Ishikawa (cell line): ENCODE data around the gene POP4.

Experiments used
- CEBPB ChIP-seq: IDR thresholded peaks from 2 replicates; pipeline ENCODE4 v1.6.1; 2012
- CREB1 ChIP-seq: IDR thresholded peaks from 2 replicates; pipeline ENCODE4 v1.6.1; 2012; ENCODE audit warnings: low read depth
- EGR1 ChIP-seq: IDR thresholded peaks from 2 replicates; pipeline ENCODE4 v1.6.1; 2012
- EP300 ChIP-seq: IDR thresholded peaks from 2 replicates; pipeline ENCODE4 v1.6.1; 2012; ENCODE audit warnings: borderline replicate concordance
- FOXM1 ChIP-seq: IDR thresholded peaks from 2 replicates; pipeline ENCODE4 v1.6.1; 2012; ENCODE audit warnings: low read depth, borderline replicate concordance
- NFIC ChIP-seq: IDR thresholded peaks from 2 replicates; pipeline ENCODE4 v1.6.1; 2012
- RAD21 ChIP-seq: IDR thresholded peaks from 2 replicates; pipeline ENCODE4 v1.6.1; 2012; ENCODE audit warnings: low read depth
- TAF1 ChIP-seq: IDR thresholded peaks from 2 replicates; pipeline ENCODE4 v1.6.1; 2012; ENCODE audit warnings: low read depth, mild to moderate bottlenecking
- TCF12 ChIP-seq: IDR thresholded peaks from 2 replicates; pipeline ENCODE4 v1.6.1; 2012; ENCODE audit warnings: low read depth
- TEAD4 ChIP-seq: IDR thresholded peaks from 2 replicates; pipeline ENCODE4 v1.6.1; 2012
- YY1 ChIP-seq: IDR thresholded peaks from 2 replicates; pipeline ENCODE4 v1.6.1; 2012; ENCODE audit warnings: low read depth
- ZBTB7A ChIP-seq: IDR thresholded peaks from 2 replicates; pipeline ENCODE4 v1.6.1; 2012; ENCODE audit warnings: low read depth
- TF ChIP-seq, protein P1 (sequence below): IDR thresholded peaks from 2 replicates; pipeline ENCODE4 v1.6.1; 2012
- TF ChIP-seq, protein P2 (sequence below): IDR thresholded peaks from 2 replicates; pipeline ENCODE4 v1.6.1; 2012; ENCODE audit warnings: low read depth, mild to moderate bottlenecking
- TF ChIP-seq, protein P3 (sequence below): IDR thresholded peaks from 2 replicates; pipeline ENCODE4 v1.6.1; 2012

POP4 gene

DNA sequence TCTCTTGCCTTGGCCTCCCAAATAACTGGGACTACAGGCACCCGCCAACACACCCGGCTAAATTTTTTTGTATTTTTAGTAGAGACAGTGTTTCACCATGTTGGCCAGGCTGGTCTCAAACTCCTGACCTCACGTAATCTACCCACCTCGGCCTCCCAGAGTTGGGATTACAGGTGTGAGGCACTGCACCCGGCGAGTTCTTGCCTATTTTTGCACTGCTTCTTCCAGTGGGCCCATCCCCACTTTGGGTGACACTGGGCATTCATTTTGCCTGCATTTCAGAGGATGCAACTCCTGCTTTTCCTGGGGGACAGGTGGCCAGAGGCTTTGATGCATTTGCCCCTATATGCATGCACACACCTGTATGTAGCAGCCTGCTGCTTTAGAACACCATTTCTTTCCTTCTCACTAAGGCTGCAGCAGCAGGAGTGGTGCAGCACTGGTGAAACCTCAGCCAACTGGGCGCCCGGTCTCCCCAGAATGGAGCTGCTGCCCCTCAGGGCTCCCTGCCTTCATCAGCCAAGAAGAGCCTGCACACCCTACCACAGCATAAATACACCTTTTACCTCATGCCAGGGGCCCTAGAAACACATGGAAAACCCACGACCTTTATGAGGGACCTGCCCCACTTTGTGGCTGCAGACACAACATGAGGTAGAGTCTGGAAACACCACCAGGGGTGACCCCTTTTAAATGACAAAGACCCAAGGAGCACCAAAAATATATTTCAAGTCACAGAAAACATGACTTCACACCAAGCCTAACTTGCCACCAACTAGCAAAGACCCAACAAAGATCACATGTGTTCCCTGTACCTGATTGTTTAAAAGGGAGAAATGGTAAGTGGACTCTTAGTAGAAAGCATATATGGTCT is 36.8 kb upstream of the POP4 start:
- TF ChIP-seq CEBPB (no peak), CREB1 (no peak)

DNA sequence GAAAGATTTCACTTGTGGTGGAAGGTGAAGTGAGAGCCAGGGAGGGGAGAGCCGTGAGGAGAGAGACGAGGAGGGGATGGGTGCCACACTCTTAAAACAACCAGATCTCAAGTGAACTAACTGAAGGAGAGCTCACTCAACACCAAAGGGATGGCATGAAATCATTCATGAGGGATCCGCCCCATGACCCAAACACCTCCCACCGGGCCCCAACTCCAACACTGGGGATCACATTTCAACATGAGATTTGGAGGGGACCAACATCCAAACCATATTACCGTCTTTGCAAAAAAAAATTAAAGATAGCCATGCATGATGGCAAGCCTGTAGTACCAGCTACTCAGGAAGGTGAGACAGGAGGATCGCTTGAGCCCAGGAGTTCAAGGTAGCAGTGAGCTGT is 34.9 kb upstream of the POP4 start:
- no peak for TF ChIP-seq NFIC
- TF ChIP-seq TCF12: no peak
- TF ChIP-seq TAF1: no peak
- no peak for TF ChIP-seq CREB1
- no peak for TF ChIP-seq RAD21
- no peak for TF ChIP-seq YY1
- TF ChIP-seq, protein P1, sequence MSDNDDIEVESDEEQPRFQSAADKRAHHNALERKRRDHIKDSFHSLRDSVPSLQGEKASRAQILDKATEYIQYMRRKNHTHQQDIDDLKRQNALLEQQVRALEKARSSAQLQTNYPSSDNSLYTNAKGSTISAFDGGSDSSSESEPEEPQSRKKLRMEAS: no peak
- no peak for TF ChIP-seq EP300
- no peak for TF ChIP-seq CEBPB
- no peak for TF ChIP-seq FOXM1
- TF ChIP-seq, protein P2, sequence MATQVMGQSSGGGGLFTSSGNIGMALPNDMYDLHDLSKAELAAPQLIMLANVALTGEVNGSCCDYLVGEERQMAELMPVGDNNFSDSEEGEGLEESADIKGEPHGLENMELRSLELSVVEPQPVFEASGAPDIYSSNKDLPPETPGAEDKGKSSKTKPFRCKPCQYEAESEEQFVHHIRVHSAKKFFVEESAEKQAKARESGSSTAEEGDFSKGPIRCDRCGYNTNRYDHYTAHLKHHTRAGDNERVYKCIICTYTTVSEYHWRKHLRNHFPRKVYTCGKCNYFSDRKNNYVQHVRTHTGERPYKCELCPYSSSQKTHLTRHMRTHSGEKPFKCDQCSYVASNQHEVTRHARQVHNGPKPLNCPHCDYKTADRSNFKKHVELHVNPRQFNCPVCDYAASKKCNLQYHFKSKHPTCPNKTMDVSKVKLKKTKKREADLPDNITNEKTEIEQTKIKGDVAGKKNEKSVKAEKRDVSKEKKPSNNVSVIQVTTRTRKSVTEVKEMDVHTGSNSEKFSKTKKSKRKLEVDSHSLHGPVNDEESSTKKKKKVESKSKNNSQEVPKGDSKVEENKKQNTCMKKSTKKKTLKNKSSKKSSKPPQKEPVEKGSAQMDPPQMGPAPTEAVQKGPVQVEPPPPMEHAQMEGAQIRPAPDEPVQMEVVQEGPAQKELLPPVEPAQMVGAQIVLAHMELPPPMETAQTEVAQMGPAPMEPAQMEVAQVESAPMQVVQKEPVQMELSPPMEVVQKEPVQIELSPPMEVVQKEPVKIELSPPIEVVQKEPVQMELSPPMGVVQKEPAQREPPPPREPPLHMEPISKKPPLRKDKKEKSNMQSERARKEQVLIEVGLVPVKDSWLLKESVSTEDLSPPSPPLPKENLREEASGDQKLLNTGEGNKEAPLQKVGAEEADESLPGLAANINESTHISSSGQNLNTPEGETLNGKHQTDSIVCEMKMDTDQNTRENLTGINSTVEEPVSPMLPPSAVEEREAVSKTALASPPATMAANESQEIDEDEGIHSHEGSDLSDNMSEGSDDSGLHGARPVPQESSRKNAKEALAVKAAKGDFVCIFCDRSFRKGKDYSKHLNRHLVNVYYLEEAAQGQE: no peak
- TF ChIP-seq EGR1: no peak
- TF ChIP-seq TEAD4: no peak
- TF ChIP-seq ZBTB7A: no peak
- TF ChIP-seq, protein P3, sequence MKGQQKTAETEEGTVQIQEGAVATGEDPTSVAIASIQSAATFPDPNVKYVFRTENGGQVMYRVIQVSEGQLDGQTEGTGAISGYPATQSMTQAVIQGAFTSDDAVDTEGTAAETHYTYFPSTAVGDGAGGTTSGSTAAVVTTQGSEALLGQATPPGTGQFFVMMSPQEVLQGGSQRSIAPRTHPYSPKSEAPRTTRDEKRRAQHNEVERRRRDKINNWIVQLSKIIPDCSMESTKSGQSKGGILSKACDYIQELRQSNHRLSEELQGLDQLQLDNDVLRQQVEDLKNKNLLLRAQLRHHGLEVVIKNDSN: no peak

DNA sequence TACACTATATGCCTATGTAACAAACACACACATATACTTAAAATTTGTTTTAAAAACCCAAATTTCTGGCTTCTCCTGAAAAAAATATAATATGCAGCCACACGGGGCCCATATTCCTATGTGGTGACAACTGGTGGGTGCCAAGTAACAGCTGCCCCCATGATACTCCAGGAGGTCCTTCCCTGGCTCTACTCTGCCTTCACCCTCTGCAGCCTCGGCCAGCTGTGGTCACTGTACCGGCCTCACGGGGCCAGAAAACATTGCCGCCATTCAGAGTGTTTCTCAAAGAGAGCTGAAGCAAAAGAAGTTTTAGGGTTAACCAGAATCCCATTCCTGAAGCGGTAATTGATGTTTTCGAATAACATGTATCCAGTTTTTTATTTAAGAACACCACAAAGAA is 32.6 kb upstream of the POP4 start:
- TF ChIP-seq CREB1 (no peak), RAD21 (no peak), ZBTB7A (no peak), CEBPB (no peak), TEAD4 (no peak)

DNA sequence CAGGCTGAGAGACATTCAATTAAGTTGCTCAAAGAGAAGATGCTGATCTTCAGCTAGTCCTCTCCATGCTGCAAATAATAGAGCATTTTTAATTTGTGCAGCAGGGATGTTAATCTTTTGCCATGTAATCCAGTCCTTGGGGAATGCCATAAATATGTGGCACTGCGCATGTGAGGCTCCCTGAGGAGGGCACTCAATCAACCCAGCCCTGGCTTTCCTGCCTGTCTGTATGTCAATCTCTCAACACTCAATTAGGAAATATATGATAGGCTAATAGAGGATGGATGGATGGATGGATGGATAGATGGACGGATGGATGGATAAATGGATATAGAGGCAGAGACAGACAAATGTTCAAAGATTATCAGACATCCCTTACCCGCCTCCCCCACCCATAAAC is 31.6 kb upstream of the POP4 start:
- no peak for TF ChIP-seq RAD21
- TF ChIP-seq FOXM1: no peak
- TF ChIP-seq YY1: no peak
- TF ChIP-seq CREB1: no peak
- TF ChIP-seq CEBPB: no peak

DNA sequence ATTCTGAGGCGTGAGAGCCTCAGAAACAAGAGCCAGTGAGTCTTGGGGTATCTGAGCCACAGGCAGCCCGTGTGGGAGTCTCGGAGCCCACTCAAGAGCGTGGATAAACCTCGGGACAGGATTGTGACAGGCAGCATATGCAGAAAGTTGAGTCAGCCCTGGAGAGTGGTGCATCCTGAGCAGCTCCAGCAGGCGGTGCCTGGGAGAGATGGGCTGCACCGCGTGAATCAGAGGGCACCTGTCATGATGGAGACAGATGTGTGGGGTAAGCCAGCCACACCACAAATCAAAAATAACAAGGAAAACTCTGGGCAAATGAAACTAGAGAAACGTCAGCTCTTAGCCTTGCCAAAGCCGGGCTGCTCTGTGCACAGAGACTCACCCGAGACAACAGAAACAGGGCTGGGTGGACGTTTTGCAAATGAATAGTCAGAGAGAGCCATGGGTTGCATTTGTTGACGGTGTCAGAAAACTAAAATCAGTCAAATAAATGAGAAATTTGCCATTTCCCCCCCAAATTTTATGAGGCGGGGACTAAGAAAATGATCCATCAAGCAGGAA is 30.0 kb upstream of the POP4 start:
- TF ChIP-seq FOXM1: no peak
- no peak for TF ChIP-seq NFIC
- no peak for TF ChIP-seq CEBPB
- no peak for TF ChIP-seq TAF1
- TF ChIP-seq, protein P1: no peak
- TF ChIP-seq CREB1: no peak
- TF ChIP-seq TCF12: no peak
- no peak for TF ChIP-seq ZBTB7A
- TF ChIP-seq, protein P3: no peak
- TF ChIP-seq, protein P2: no peak

DNA sequence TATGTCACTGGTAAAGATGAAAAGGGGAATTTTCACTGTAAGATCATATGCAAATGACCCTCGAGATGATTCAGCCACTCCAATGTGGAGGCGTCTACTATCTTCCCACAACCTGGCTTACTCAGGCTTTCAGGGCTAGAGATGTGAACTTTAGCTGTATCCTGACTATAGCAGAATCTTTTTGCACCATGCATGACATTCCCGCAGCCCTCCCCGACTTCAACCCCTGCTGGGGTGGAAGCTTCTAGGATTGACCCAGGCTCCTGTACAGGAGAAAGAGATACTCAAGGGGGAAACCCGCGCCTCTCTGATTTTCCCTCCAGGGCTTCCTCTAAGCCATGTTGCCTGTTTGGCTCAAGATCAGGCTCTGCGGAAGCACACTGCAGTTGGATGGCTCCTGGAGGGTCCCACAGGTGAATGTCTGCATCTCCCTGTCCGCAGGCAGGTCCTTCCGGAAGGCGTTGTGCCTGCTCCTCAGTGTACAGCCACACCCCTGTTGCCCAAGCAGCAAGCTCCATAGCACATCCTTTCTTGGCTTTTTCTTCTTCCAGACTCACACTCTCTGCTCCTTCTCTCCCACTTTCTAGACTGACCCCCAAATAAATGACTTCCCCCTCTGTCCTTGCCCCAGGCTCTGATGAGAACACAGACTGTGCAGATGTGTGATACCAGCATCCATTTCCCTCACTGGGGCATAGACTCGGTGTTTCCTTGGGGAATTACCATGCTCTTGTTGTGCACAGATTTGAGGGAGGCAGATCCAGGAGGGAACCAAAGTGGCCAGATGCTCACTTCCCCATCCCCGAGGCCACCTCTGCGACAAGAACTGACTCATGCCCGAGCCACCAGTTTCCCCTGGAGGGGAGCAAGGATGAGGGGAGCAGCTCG is 29.1 kb upstream of the POP4 start:
- TF ChIP-seq EGR1: no peak
- no peak for TF ChIP-seq TEAD4
- TF ChIP-seq, protein P2: no peak
- TF ChIP-seq CEBPB: no peak
- TF ChIP-seq ZBTB7A: no peak
- TF ChIP-seq YY1: no peak
- TF ChIP-seq NFIC: no peak
- no peak for TF ChIP-seq TAF1
- TF ChIP-seq CREB1: no peak
- TF ChIP-seq, protein P1: no peak
- no peak for TF ChIP-seq RAD21
- no peak for TF ChIP-seq EP300
- TF ChIP-seq, protein P3: no peak
- TF ChIP-seq TCF12: no peak
